Activated gamma-delta T cell treated with Interleukin-2 at 50 U/mL for 16 hours (primary cell): ENCODE measurements around the gene EXD3.
"Not testable (repeated sequence)": the region's sequence is repeated elsewhere in the genome, so short reads cannot be mapped to it uniquely, and the experiment has no call there.

ENCODE experiments used
- DNase-seq: peaks from one replicate; pipeline ENCODE4 v3.0.0-alpha.2; 2020

The EXD3 gene

DNA sequence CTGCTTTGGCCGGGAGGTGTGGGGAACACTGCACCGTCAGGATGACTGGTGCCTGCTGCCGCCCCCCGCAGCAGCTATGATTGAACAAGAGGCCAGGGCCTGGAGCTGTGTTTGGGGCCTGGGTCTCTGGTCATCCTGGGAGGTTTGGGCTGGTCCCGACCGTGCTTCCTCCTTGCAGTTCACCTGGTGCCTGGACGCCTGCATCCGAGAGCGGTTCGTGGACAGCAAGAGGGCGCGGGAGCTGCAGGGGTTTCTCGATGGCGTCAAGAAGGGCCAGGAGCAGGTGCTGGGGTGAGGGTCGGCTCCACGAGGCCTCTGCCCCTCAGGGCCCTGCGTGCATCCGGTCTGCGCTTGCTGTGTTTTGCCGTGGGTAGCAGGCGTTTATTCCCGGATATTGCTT, 158.9 kb downstream of the EXD3 start:
- DNase-seq, result no peak

DNA sequence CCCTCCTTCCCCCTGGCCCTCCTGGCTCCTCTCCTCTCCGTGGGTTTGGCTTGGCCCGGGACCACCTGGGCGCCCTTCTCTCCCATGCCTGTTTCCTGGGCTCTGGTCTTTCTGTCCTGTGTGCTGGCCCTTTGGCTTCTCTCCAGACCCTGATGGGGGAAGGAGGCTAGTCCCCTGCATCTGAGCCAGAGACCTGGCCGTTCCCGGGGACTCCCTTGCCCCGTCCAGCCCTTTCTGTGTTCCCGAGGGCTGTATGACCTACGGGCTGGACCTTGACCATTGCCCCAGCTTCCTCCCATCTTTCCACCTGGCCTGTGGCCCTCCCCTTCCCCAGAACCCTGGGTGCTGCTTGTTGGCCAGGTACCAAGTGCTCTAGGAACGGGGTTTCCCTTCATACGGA, 159.5 kb downstream of the EXD3 start:
- no peak for DNase-seq

GRCh38 chr9:137262909-137263285, 160.1 kb downstream of the EXD3 start:
- DNase-seq, result no peak

- not testable (repeated sequence) for DNase-seq
These were observed 160.6 kb downstream of the EXD3 start for GRCh38 chr9:137262173-137262908.
